CD14-positive monocyte (primary cell): Measurements from ENCODE around the gene GRIK4. TPM values are rescaled to one million over a fixed set of nuclear protein-coding genes. Genes with fewer than 3 reads are reported as not detected.

Experiments used
- DNase-seq, 3 donors: peaks; one replicate each; pipeline ENCODE4 v3.0.0-alpha.2; 2011 to 2022
- H2AFZ ChIP-seq: 2 replicates; pipeline ENCODE4 v1.6.0; 2012; ENCODE audit warnings: mild to moderate bottlenecking, low read depth, low read length, inconsistent platforms; ENCODE audit not compliant: insufficient read depth, poor library complexity, severe bottlenecking
- H3K27ac ChIP-seq, 2 donors: 1 replicate in 1 of 2; 2 replicates in 1 of 2; pipeline ENCODE4 v1.5.1; 2012 to 2013; ENCODE audit warnings: low read length in 2 of 2, control low read depth in 1 of 2, inconsistent platforms in 1 of 2, low read depth in 1 of 2, mild to moderate bottlenecking in 1 of 2
- H3K27me3 ChIP-seq, 2 donors: one replicate each; pipeline versions ENCODE4 v1.6.0 to v1.6.1; 2011 to 2013; ENCODE audit warnings: low read length in 2 of 2; ENCODE audit not compliant: control insufficient read depth in 2 of 2, insufficient read depth in 2 of 2
- H3K36me3 ChIP-seq, 2 donors: replicated peaks in 1 of 2; 1 replicate in 1 of 2; 2 replicates in 1 of 2; pipeline versions ENCODE4 v1.5.1 to v1.6.1; 2012 to 2013; ENCODE audit warnings: low read length in 2 of 2, control low read depth in 1 of 2, inconsistent platforms in 1 of 2, mild to moderate bottlenecking in 1 of 2; ENCODE audit not compliant: insufficient read depth in 2 of 2, control insufficient read depth in 1 of 2
- H3K4me1 ChIP-seq, 2 donors: 1 replicate in 1 of 2; 2 replicates in 1 of 2; pipeline versions ENCODE4 v1.5.1 to v1.6.1; 2012 to 2013; ENCODE audit warnings: low read length in 2 of 2, control low read depth in 1 of 2, inconsistent platforms in 1 of 2, mild to moderate bottlenecking in 1 of 2, moderate library complexity in 1 of 2; ENCODE audit not compliant: insufficient read depth in 2 of 2, control insufficient read depth in 1 of 2
- H3K4me2 ChIP-seq: replicated peaks from 2 replicates; pipeline ENCODE3; 2012; ENCODE audit warnings: low read length, moderate library complexity, mild to moderate bottlenecking; ENCODE audit not compliant: poor library complexity, severe bottlenecking; ENCODE audit errors: extremely low read depth
- H3K4me3 ChIP-seq, 3 experiments: fragments of 200-600 bp in 1 of 3; sonication (generic) in 1 of 3; replicated peaks in 1 of 3; 1 replicate in 2 of 3; 2 replicates in 1 of 3; pipeline ENCODE4 v1.5.1; 2011 to 2013; ENCODE audit warnings: low read length in 3 of 3, mild to moderate bottlenecking in 3 of 3, control low read depth in 2 of 3, low read depth in 2 of 3, inconsistent platforms in 1 of 3, moderate library complexity in 1 of 3
- H3K79me2 ChIP-seq: 2 replicates; pipeline ENCODE4 v1.6.0; 2012; ENCODE audit warnings: mild to moderate bottlenecking, control low read depth, inconsistent platforms, low read length, moderate library complexity; ENCODE audit not compliant: insufficient read depth
- H3K9ac ChIP-seq: 2 replicates; pipeline ENCODE4 v1.6.0; 2017; ENCODE audit warnings: low read length, mild to moderate bottlenecking; ENCODE audit not compliant: insufficient read depth, poor library complexity, severe bottlenecking
- H3K9me3 ChIP-seq, 2 donors: replicated peaks in 1 of 2; 1 replicate in 1 of 2; 2 replicates in 1 of 2; pipeline versions ENCODE4 v1.5.1 to v1.6.1; 2012 to 2013; ENCODE audit warnings: low read length in 2 of 2, control low read depth in 1 of 2; ENCODE audit not compliant: control insufficient read depth in 1 of 2, insufficient read depth in 1 of 2
- H4K20me1 ChIP-seq: 2 replicates; pipeline ENCODE4 v1.6.0; 2012; ENCODE audit warnings: mild to moderate bottlenecking, low read length, control low read depth, moderate library complexity; ENCODE audit not compliant: insufficient read depth
- H3K27ac Mint-ChIP-seq, 7 donors: one replicate each; pipeline ENCODE4 v1.8.0; 2020; ENCODE audit warnings: mild to moderate bottlenecking in 7 of 7, mixed read lengths in 7 of 7, moderate library complexity in 6 of 7, inconsistent platforms in 2 of 7
- H3K27me3 Mint-ChIP-seq, 3 donors: one replicate each; pipeline ENCODE4 v1.8.0; 2021 to 2022; ENCODE audit warnings: low read depth in 3 of 3, mild to moderate bottlenecking in 3 of 3, mixed read lengths in 3 of 3, moderate library complexity in 3 of 3, inconsistent platforms in 1 of 3
- H3K36me3 Mint-ChIP-seq, 2 donors: one replicate each; pipeline ENCODE4 v1.8.0; 2020; ENCODE audit warnings: mixed read lengths in 2 of 2, inconsistent platforms in 1 of 2, mild to moderate bottlenecking in 1 of 2
- H3K4me1 Mint-ChIP-seq: one replicate; pipeline ENCODE4 v1.8.0; 2020; ENCODE audit warnings: mild to moderate bottlenecking, mixed read lengths
- H3K4me3 Mint-ChIP-seq, 2 donors: one replicate each; pipeline ENCODE4 v1.8.0; 2020; ENCODE audit warnings: mild to moderate bottlenecking in 2 of 2, mixed read lengths in 2 of 2, moderate library complexity in 1 of 2
- H3K9me3 Mint-ChIP-seq, 7 donors: one replicate each; pipeline ENCODE4 v1.8.0; 2020 to 2022; ENCODE audit warnings: mixed read lengths in 7 of 7, mild to moderate bottlenecking in 6 of 7, moderate library complexity in 6 of 7, inconsistent platforms in 2 of 7
- CTCF ChIP-seq: fragments of 200-600 bp; IDR thresholded peaks from one replicate; pipeline ENCODE4 v1.8.0; 2022; ENCODE audit warnings: antibody characterized with exemption, mild to moderate bottlenecking
- WGBS: methylation state at CpG from one replicate; pipeline ENCODE4 v1.1.5; 2013; ENCODE audit warnings: missing lambda C conversion rate; ENCODE audit not compliant: insufficient coverage; 5-methylcytosine and 5-hydroxymethylcytosine counted together
- intact Hi-C, 2 donors: fragments of 100-400 bp; cut with micrococcal nuclease; formaldehyde crosslinking; loops; one replicate each; pipeline versions ENCODE4 v1.15.0 to v1.15.1; 2023
- polyA plus RNA-seq, 3 donors: library from polyadenylated mRNA; depleted of rRNA in 1 of 3; unstranded in 2 of 3; stranded (reverse) in 1 of 3; fragments of 300-500 nt in 2 of 3; fragments of >200 nt in 1 of 3; fragmentation: Illumina TruSeq in 2 of 3; gene quantifications; 1 replicate in 2 of 3; 2 replicates in 1 of 3; pipeline ENCODE4 v1.2.3, GENCODE V29; 2012 to 2021

Gene GRIK4
- polyA plus RNA-seq, 3 donors = not detected

GRCh38 chr11:120882175-120882574 lies 370.6 kb downstream of the GRIK4 start:
- H4K20me1 ChIP-seq = no peaks in the 10 kb centered on the region
- Mint-ChIP-seq H3K9me3 (peaks cover 0 to 3% (median 0%) of the 10 kb centered on the region in 7 donors), H3K4me3 (no peak overlapping the region), H3K27ac (no peak overlapping the region), H3K27me3 (peaks cover 13 to 18% (median 14%) of the 10 kb centered on the region in 3 donors), H3K4me1 (peaks cover 1% of the 10 kb centered on the region), H3K36me3 (no peaks in the 10 kb centered on the region)
- intact Hi-C loops = no loop called here
- H3K36me3 ChIP-seq = no peaks in the 10 kb centered on the region
- H3K9ac ChIP-seq = no peak overlapping the region
- 63% methylated on average over 7 of the region's 7 CpGs for WGBS
- no peak overlapping the region for H3K4me2 ChIP-seq
- H3K4me3 ChIP-seq = no peak overlapping the region
- H2AFZ ChIP-seq = no peak overlapping the region
- DNase-seq = no peak
- no peak overlapping the region for H3K27ac ChIP-seq
- no peaks in the 10 kb centered on the region for H3K79me2 ChIP-seq
- no peaks in the 10 kb centered on the region for H3K9me3 ChIP-seq
- no peaks in the 10 kb centered on the region for H3K27me3 ChIP-seq
- no peak for TF ChIP-seq CTCF
- no peaks in the 10 kb centered on the region for H3K4me1 ChIP-seq

GRCh38 chr11:120883404-120884080 lies 372.0 kb downstream of the GRIK4 start:
- intact Hi-C loops = no loop called here
- no peak overlapping the region for H3K4me3 ChIP-seq
- Mint-ChIP-seq H3K27ac (no peak overlapping the region), H3K4me3 (no peak overlapping the region), H3K9me3 (peaks cover 0 to 3% (median 0%) of the 10 kb centered on the region in 7 donors), H3K36me3 (no peaks in the 10 kb centered on the region), H3K4me1 (peaks cover 1% of the 10 kb centered on the region), H3K27me3 (peaks cover 16 to 21% (median 17%) of the 10 kb centered on the region in 3 donors)
- no peaks in the 10 kb centered on the region for H3K27me3 ChIP-seq
- H3K9me3 ChIP-seq = no peaks in the 10 kb centered on the region
- H3K27ac ChIP-seq = no peak overlapping the region
- H4K20me1 ChIP-seq = no peaks in the 10 kb centered on the region
- no peaks in the 10 kb centered on the region for H3K79me2 ChIP-seq
- 85% methylated on average over 7 of the region's 9 CpGs for WGBS
- no peak overlapping the region for H3K4me2 ChIP-seq
- no peak overlapping the region for H2AFZ ChIP-seq
- no peak overlapping the region for H3K9ac ChIP-seq
- no peaks in the 10 kb centered on the region for H3K4me1 ChIP-seq
- no peak for DNase-seq
- H3K36me3 ChIP-seq = no peaks in the 10 kb centered on the region
- TF ChIP-seq CTCF = no peak
